IPS-15b (cell line): ENCODE results near the gene MGMT.

ENCODE experiments used
- H3K27me3 ChIP-seq: one replicate; pipeline ENCODE4 v1.6.1; 2013; ENCODE audit warnings: low read length; ENCODE audit not compliant: control insufficient read depth, insufficient read depth
- H3K36me3 ChIP-seq: one replicate; pipeline ENCODE4 v1.6.1; 2013; ENCODE audit warnings: low read length; ENCODE audit not compliant: control insufficient read depth, insufficient read depth
- H3K4me1 ChIP-seq: one replicate; pipeline ENCODE4 v1.6.1; 2013; ENCODE audit warnings: mild to moderate bottlenecking, low read length; ENCODE audit not compliant: control insufficient read depth, insufficient read depth
- H3K4me3 ChIP-seq: one replicate; pipeline ENCODE4 v1.5.1; 2013; ENCODE audit warnings: low read depth, low read length
- H3K9ac ChIP-seq: one replicate; pipeline ENCODE4 v1.6.1; 2013; ENCODE audit warnings: low read depth, mild to moderate bottlenecking, low read length
- H3K9me3 ChIP-seq: one replicate; pipeline ENCODE4 v1.6.1; 2013; ENCODE audit warnings: mild to moderate bottlenecking, low read length; ENCODE audit not compliant: control insufficient read depth, insufficient read depth

MGMT gene

GRCh38 chr10:129626309-129626708 lies 159.3 kb downstream of the MGMT start:
- no peaks in the 10 kb centered on the region for H3K9me3 ChIP-seq
- H3K27me3 ChIP-seq: no peaks in the 10 kb centered on the region
- H3K9ac ChIP-seq: no peak overlapping the region
- no peak overlapping the region for H3K4me3 ChIP-seq
- no peaks in the 10 kb centered on the region for H3K4me1 ChIP-seq
- H3K36me3 ChIP-seq: no peaks in the 10 kb centered on the region

GRCh38 chr10:129626796-129627435 lies 159.9 kb downstream of the MGMT start:
- no peaks in the 10 kb centered on the region for H3K9me3 ChIP-seq
- no peaks in the 10 kb centered on the region for H3K27me3 ChIP-seq
- no peaks in the 10 kb centered on the region for H3K36me3 ChIP-seq
- H3K9ac ChIP-seq: no peak overlapping the region
- no peaks in the 10 kb centered on the region for H3K4me1 ChIP-seq
- H3K4me3 ChIP-seq: no peak overlapping the region

- Histone ChIP-seq H3K4me1 (no peaks in the 10 kb centered on the region), H3K4me3 (no peak overlapping the region), H3K9me3 (no peaks in the 10 kb centered on the region), H3K27me3 (no peaks in the 10 kb centered on the region), H3K9ac (no peak overlapping the region), H3K36me3 (no peaks in the 10 kb centered on the region)
These were observed 160.4 kb downstream of the MGMT start for GRCh38 chr10:129627442-129627841.

DNA sequence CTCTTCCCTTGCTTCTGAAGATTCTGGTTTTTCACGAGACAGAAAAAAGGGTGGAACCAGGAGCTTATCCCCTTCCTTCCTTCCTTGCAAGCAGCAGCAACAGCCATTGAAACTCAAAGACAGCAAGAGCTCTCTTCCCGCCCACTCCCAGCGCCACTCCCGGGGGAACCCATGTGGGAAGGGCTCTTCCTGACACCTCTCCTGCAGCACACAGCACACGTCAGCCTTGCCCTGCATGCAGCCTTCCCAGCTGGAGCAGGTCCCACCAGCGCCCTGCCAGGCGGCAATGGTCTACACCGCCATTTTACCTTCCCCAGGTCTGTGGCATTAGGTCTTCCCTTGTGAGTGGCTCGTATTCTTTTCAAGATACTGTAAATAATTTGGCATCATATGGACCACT lies 161.8 kb downstream of the MGMT start:
- no peaks in the 10 kb centered on the region for H3K9me3 ChIP-seq
- no peak overlapping the region for H3K9ac ChIP-seq
- no peak overlapping the region for H3K4me3 ChIP-seq

GRCh38 chr10:129629911-129630310 lies 162.9 kb downstream of the MGMT start:
- Histone ChIP-seq H3K4me1 (no peaks in the 10 kb centered on the region), H3K9ac (no peak overlapping the region), H3K4me3 (no peak overlapping the region), H3K36me3 (no peaks in the 10 kb centered on the region), H3K27me3 (no peaks in the 10 kb centered on the region), H3K9me3 (no peaks in the 10 kb centered on the region)

More for the DNA sequence above, 161.8 kb downstream of the MGMT start:
- no peaks in the 10 kb centered on the region for H3K27me3 ChIP-seq
- H3K4me1 ChIP-seq: no peaks in the 10 kb centered on the region
- no peaks in the 10 kb centered on the region for H3K36me3 ChIP-seq

- no peaks in the 10 kb centered on the region for H3K27me3 ChIP-seq
- H3K36me3 ChIP-seq: no peaks in the 10 kb centered on the region
- no peaks in the 10 kb centered on the region for H3K9me3 ChIP-seq
- no peak overlapping the region for H3K9ac ChIP-seq
- no peak overlapping the region for H3K4me3 ChIP-seq
- H3K4me1 ChIP-seq: no peaks in the 10 kb centered on the region
These were observed 164.0 kb downstream of the MGMT start for GRCh38 chr10:129631006-129631405.

DNA sequence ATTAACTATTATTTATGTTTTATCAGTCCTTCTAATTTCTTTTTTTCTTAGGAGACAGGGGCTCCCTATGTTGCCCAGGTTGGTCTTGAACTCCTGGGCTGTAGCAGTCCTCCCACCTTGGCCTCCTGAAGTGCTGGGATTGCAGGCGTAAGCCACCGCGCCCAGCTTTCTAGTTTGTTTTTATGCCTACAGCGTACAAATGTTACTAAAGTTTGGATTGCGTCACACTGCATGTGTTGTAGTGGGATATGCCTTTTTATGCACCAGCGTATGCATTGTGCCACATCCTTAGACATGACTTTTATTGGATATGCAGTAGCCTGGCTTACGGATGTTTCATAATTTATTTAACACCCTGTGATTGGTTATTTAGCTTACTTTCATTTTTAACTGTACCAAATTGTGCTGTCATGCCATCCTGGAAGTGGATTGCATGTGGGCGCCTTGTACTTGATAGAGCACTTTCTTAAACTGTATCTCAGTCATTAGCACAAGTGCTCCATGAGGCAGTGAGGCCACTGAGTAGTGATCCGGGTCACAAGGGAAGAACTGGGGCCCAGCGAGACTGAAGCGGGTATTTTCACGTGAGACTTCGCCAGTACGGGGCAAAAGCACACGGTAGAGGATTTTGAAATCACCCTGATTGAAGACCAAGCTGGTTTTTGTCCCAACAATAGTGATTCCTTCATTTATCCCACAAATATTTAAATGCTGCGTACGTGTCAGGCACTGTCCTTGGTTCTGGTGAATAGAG lies 165.0 kb downstream of the MGMT start:
- Histone ChIP-seq H3K4me3 (no peak overlapping the region), H3K27me3 (no peaks in the 10 kb centered on the region), H3K4me1 (no peaks in the 10 kb centered on the region), H3K9ac (no peak overlapping the region), H3K36me3 (no peaks in the 10 kb centered on the region), H3K9me3 (no peaks in the 10 kb centered on the region)

- H3K9ac ChIP-seq: no peak overlapping the region
- no peaks in the 10 kb centered on the region for H3K4me1 ChIP-seq
- H3K36me3 ChIP-seq: no peaks in the 10 kb centered on the region
- no peaks in the 10 kb centered on the region for H3K27me3 ChIP-seq
- no peaks in the 10 kb centered on the region for H3K9me3 ChIP-seq
- H3K4me3 ChIP-seq: no peak overlapping the region
These were observed 170.0 kb downstream of the MGMT start for GRCh38 chr10:129637010-129637409.

DNA sequence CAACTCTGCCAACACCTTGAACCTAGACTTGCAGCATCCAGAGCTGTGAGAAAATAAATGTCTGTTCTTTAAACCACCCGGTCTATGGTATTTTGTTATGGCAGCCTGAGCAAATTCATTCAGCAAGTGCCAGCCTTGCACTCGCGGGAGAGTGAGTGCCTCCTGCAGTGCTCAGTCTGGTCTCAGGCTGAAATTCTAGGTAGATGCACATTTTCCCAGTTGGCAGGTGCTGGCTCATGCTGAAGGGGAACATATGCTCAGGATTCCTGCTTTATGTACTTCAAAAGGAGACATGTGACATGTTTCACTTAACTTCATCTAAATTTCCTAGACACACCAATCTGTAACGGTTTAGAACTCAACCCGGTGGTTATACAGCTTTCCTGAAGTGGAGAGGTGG lies 170.8 kb downstream of the MGMT start:
- Histone ChIP-seq H3K36me3 (no peaks in the 10 kb centered on the region), H3K9ac (no peak overlapping the region), H3K9me3 (no peaks in the 10 kb centered on the region), H3K4me3 (no peak overlapping the region), H3K27me3 (no peaks in the 10 kb centered on the region), H3K4me1 (no peaks in the 10 kb centered on the region)

DNA sequence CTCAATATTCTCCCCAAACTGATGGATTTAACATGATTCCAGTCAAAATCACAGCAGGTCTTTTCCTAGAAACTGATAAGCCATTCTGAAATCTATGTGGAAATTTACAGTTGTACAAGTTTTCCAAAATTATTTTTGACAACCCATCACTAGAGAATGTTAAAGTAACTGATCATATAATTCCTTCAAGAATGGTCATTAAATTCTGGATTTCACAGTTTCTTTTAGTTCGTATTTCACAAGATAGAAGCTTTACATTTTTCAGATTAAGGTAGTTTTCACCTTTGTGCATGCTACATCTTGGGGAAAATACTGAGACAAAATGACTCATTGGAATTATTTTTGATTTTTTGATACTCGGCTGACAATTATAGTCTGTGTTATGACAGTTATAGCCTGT lies 174.3 kb downstream of the MGMT start:
- Histone ChIP-seq H3K27me3 (no peaks in the 10 kb centered on the region), H3K4me3 (no peak overlapping the region), H3K36me3 (no peaks in the 10 kb centered on the region), H3K9me3 (no peaks in the 10 kb centered on the region), H3K9ac (no peak overlapping the region), H3K4me1 (peaks cover 2% of the 10 kb centered on the region)

- H3K9ac ChIP-seq: no peak overlapping the region
- H3K36me3 ChIP-seq: no peaks in the 10 kb centered on the region
- no peaks in the 10 kb centered on the region for H3K9me3 ChIP-seq
- H3K4me3 ChIP-seq: no peak overlapping the region
- H3K4me1 ChIP-seq: peaks cover 2% of the 10 kb centered on the region
- H3K27me3 ChIP-seq: no peaks in the 10 kb centered on the region
These were observed 174.9 kb downstream of the MGMT start for GRCh38 chr10:129641982-129642381.

- Histone ChIP-seq H3K27me3 (no peaks in the 10 kb centered on the region), H3K9ac (no peak overlapping the region), H3K9me3 (no peaks in the 10 kb centered on the region), H3K4me1 (peaks cover 2% of the 10 kb centered on the region), H3K4me3 (no peak overlapping the region), H3K36me3 (no peaks in the 10 kb centered on the region)
These were observed 175.4 kb downstream of the MGMT start for GRCh38 chr10:129642427-129642826.
